ENCODE results near the gene TAAR1. TPM values are rescaled to one million over a fixed set of nuclear protein-coding genes. Genes with fewer than 3 reads are reported as not detected.

TAAR1 gene
- total RNA-seq, 1 experiment from 2014 or later = not detected

DNA sequence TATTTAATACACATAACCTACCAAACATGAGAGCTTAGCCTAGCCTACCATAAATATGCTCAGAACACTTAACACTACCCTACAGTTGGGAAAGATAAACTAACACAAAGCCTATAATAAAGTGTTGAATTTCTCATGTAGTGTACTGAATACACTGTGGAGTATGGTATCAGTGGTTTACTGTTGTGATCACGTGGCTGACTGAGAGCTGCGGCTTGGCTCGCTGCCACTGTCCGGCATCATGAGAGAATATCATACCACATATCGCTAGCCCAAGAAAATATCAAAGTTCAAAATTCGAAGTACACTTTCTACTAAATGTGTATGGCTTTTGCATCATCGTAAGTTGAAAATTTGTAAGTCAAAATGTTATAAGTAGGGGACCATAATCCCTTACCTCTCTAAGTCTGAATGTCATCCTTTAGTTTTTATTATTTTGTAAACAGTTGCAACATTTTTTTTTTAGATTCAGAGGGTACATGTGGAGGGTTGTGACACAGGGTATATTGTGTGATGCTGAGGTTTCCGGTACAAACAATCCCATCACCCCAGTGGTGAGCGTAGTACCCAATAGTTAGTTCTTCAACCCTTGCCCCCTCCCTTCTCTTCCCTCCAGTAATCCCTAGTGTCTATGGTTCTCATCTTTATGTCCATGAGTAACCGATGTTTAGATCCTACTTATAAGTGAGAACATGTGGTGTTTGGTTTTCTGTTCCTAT is 14.6 kb upstream of the TAAR1 start:
- Histone ChIP-seq H2AFZ (no peak overlapping the region), H3K4me3 (no peak overlapping the region), H3K36me3 (ENCODE audit: low read depth) (no peaks in the 10 kb centered on the region), H3K79me2 (ENCODE audit: low read depth) (no peaks in the 10 kb centered on the region), H3K9me2 (ENCODE audit: insufficient read depth) (no peaks in the 10 kb centered on the region), H3K4me1 (replicated peaks; ENCODE audit: insufficient read depth) (peaks cover 7% of the 10 kb centered on the region; the same call in 1 of the 2 replicates), H3F3A (ENCODE audit: insufficient read depth, low read depth) (no peaks in the 10 kb centered on the region), H3K9me3 (ENCODE audit: insufficient read depth, low read depth) (no peaks in the 10 kb centered on the region; the same call in 1 of the 2 replicates), H3K4me2 (no peak overlapping the region), H3K27ac (no peak overlapping the region), H3K27me3 (ENCODE audit: insufficient read depth, low read depth) (no peaks in the 10 kb centered on the region), H4K20me1 (ENCODE audit: insufficient read depth) (no peaks in the 10 kb centered on the region)
- CTCF ChIA-PET = interaction anchor here (0.6 kb wide), 1 partner anchor 148 kb away, joined by 4 read pairs; no protein-coding TSS in a partner anchor
- POLR2A ChIA-PET (ENCODE audit: unreplicated experiment) = interaction anchor here (0.6 kb wide), 1 partner anchor 14 kb away, joined by 3 read pairs; no protein-coding TSS in a partner anchor
- no TSS peak for BruUV-seq (replicated peaks)
- intact Hi-C loops (cut with micrococcal nuclease; ENCODE audit: unreplicated experiment) = loop anchor here (5.0 kb wide), 1 partner anchor 109 kb away; no protein-coding TSS in a partner anchor
- peak in 1 of 2 experiments; percentile 25 for DNase-seq
- no peak for TF ChIP-seq EZH2 (IDR thresholded peaks at IDR 0.05; ENCODE audit: low read depth)
- TF ChIP-seq, protein P1, sequence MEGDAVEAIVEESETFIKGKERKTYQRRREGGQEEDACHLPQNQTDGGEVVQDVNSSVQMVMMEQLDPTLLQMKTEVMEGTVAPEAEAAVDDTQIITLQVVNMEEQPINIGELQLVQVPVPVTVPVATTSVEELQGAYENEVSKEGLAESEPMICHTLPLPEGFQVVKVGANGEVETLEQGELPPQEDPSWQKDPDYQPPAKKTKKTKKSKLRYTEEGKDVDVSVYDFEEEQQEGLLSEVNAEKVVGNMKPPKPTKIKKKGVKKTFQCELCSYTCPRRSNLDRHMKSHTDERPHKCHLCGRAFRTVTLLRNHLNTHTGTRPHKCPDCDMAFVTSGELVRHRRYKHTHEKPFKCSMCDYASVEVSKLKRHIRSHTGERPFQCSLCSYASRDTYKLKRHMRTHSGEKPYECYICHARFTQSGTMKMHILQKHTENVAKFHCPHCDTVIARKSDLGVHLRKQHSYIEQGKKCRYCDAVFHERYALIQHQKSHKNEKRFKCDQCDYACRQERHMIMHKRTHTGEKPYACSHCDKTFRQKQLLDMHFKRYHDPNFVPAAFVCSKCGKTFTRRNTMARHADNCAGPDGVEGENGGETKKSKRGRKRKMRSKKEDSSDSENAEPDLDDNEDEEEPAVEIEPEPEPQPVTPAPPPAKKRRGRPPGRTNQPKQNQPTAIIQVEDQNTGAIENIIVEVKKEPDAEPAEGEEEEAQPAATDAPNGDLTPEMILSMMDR (conservative IDR thresholded peaks at IDR 0.05) = no peak

DNA sequence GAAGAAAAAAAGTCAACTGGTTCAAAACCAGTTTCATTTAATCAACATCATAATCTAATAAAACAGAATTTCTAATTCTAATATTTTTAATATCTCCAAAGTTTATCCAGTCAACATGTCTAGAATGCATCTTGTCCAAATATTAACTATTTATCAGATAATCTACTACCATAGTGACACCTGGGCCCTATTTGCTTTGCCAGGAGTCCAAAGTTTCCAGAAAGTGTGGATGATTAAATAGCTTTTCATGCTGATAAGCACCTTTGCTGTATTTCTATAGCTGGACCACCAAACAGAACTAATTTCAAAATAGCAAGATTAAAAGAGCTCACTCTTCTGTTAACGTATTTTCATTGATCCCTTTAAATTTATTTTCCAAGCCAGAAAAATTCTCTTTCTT is 12.3 kb upstream of the TAAR1 start:
- H3F3A ChIP-seq (ENCODE audit: insufficient read depth, low read depth) = 0 out of 2 replicates have a peak, but pooled peaks cover 5% of the 10 kb centered on the region
- no peaks in the 10 kb centered on the region for H4K20me1 ChIP-seq (ENCODE audit: insufficient read depth)
- intact Hi-C loops (cut with micrococcal nuclease; ENCODE audit: unreplicated experiment) = loop anchor here (2.0 to 5.0 kb wide), 2 partner anchors 94 to 111 kb away; no protein-coding TSS in a partner anchor
- no TSS peak for BruUV-seq (replicated peaks)
- H3K27me3 ChIP-seq (ENCODE audit: insufficient read depth, low read depth) = no peaks in the 10 kb centered on the region
- no peaks in the 10 kb centered on the region for H3K36me3 ChIP-seq (ENCODE audit: low read depth)
- no peak for DNase-seq
- no peak overlapping the region for H3K27ac ChIP-seq
- peaks cover 20% of the 10 kb centered on the region for H3K4me1 ChIP-seq (replicated peaks; ENCODE audit: insufficient read depth)
- no peak overlapping the region for H3K4me2 ChIP-seq
- POLR2A ChIA-PET (ENCODE audit: unreplicated experiment) = interaction anchor here (0.6 to 0.7 kb wide), 2 partner anchors 9 to 23 kb away, joined by 4 to 9 read pairs; no protein-coding TSS in a partner anchor
- no peaks in the 10 kb centered on the region for H3K79me2 ChIP-seq (ENCODE audit: low read depth)
- H3K9me3 ChIP-seq (ENCODE audit: insufficient read depth, low read depth) = no peaks in the 10 kb centered on the region
- H3K4me3 ChIP-seq = no peak overlapping the region
- TF ChIP-seq, protein P1 (conservative IDR thresholded peaks at IDR 0.05) = no peak
- TF ChIP-seq EZH2 (IDR thresholded peaks at IDR 0.05; ENCODE audit: low read depth) = no peak
- CTCF ChIA-PET = interaction anchor here (0.6 kb wide), 2 partner anchors 19 to 93 kb away, joined by 4 to 8 read pairs; no protein-coding TSS in a partner anchor
- H3K9me2 ChIP-seq (ENCODE audit: insufficient read depth) = no peaks in the 10 kb centered on the region
- no peak overlapping the region for H2AFZ ChIP-seq

DNA sequence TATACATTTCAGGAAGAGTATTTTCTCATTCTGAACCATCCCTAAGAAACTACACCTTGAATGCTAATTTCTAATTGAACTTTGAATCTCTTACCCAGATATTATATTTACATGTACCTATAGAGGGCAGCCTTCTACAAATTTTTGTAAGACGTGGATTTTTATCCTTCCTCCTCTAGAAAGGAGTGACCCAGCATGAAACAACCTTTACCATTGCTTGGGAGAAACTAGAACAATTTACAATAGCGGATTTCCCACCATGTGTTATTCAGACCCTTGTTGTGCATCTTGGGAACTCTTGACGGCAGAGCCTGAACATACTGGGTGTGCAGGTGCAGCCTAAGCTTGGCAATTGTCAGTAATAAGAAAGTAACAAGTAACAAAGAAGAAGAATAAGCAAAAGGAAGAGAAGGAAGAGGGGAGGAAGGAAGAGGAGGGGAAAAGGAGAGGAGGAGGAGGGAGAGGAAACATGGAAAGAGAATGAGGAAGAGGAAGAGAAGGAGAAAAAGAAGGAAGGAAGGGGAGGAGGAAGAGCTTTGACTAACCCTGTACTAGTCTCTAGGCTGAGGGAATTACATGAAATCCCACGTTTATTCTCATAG is 10.8 kb upstream of the TAAR1 start:
- 0 out of 2 replicates have a peak, but pooled peaks cover 8% of the 10 kb centered on the region for H3F3A ChIP-seq (ENCODE audit: insufficient read depth, low read depth)
- DNase-seq = peak; percentile 19 to 63
- no peaks in the 10 kb centered on the region for H4K20me1 ChIP-seq (ENCODE audit: insufficient read depth)
- H3K9me3 ChIP-seq (ENCODE audit: insufficient read depth, low read depth) = no peaks in the 10 kb centered on the region; the same call in 1 of the 2 replicates
- POLR2A ChIA-PET (ENCODE audit: unreplicated experiment) = no interaction called here
- H3K27me3 ChIP-seq (ENCODE audit: insufficient read depth, low read depth) = no peaks in the 10 kb centered on the region
- no peak for TF ChIP-seq EZH2 (IDR thresholded peaks at IDR 0.05; ENCODE audit: low read depth)
- TF ChIP-seq, protein P1 (conservative IDR thresholded peaks at IDR 0.05) = peak; percentile 84
- no peak overlapping the region for H3K4me3 ChIP-seq
- no peak overlapping the region for H3K27ac ChIP-seq
- CTCF ChIA-PET = interaction anchor here (0.8 kb wide), 3 partner anchors 18 to 108 kb away, joined by 3 read pairs; no protein-coding TSS in a partner anchor
- no peaks in the 10 kb centered on the region for H3K9me2 ChIP-seq (ENCODE audit: insufficient read depth)
- intact Hi-C loops (cut with micrococcal nuclease; ENCODE audit: unreplicated experiment) = loop anchor here (2.0 to 5.0 kb wide), 6 partner anchors 95 to 293 kb away; partner anchors contain the start of gene STX7
- peak overlapping the region; percentile 42 for H3K4me2 ChIP-seq
- no TSS peak for BruUV-seq (replicated peaks)
- H3K4me1 ChIP-seq (replicated peaks; ENCODE audit: insufficient read depth) = peaks cover 28% of the 10 kb centered on the region
- no peaks in the 10 kb centered on the region for H3K36me3 ChIP-seq (ENCODE audit: low read depth)
- peak overlapping the region; percentile 63 for H2AFZ ChIP-seq
- H3K79me2 ChIP-seq (ENCODE audit: low read depth) = no peaks in the 10 kb centered on the region

Measured in PC-9 (cell line).